Measurements from ENCODE around the gene FSIP1. TPM values are rescaled to one million over a fixed set of nuclear protein-coding genes. Genes with fewer than 3 reads are reported as not detected.

FSIP1 gene
- total RNA-seq, 6 experiments from 2014 or later = 0.07 to 0.74 (median 0.35) TPM; not detected in 1

DNA sequence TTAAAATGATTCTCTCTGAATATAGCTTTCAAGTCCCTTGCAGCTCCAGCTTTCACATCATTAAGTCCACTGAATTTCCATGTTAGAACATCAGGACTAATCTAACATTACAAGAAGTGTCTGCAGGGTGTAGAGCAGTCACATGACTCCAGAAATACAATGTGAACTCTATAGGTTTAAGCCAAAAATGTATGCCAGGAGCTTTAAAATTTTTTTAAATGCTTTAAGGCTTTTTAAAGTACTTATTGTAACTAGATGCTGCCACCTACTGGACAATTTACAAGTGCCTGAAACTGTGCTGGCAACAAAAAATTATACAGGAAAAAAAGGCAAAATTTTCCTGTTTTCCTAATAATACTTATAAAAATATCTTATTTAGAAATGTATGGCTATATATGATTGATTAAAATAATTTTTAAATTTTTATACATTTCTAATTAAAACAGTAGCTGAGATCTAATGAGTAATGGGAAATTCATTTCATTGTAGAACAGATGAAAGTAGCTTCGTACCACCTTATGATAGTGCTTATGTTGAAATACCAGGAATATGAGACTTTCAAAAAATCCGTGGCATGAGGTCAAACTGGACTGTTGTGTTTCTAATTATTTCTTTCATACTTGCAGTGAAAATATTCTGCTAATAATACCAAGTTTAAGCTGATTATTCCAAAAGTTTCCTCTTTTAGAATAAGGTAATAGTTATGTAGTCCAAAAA lies 25.7 kb downstream of the FSIP1 start:
- ATAC-seq (peak in 2 of 4 donors; percentile 38 to 43), DNase-seq (no peak)
- Histone ChIP-seq H3K9me3 (no peaks in the 10 kb centered on the region), H3K36me3 (no peaks in the 10 kb centered on the region), H3K27ac (no peak overlapping the region), H3K4me3 (no peak overlapping the region), H3K4me1 (no peaks in the 10 kb centered on the region), H3K27me3 (no peaks in the 10 kb centered on the region)
- intact Hi-C loops (cut with DNase I) = loop anchor here in 1 of 2 donors (10.0 kb wide), 1 partner anchor 72 kb away; no protein-coding TSS in a partner anchor
- 45% methylated on average over 2 of the region's 2 CpGs for WGBS (ENCODE audit: insufficient coverage, low coverage, low lambda C conversion rate, missing lambda C conversion rate)
- TF ChIP-seq CTCF (IDR thresholded peaks at IDR 0.05) = peak; percentile 65 to 91 (median 88)
- TF ChIP-seq POLR2A (IDR thresholded peaks at IDR 0.05) = no peak

GRCh38 chr15:39752991-39753390 lies 29.6 kb downstream of the FSIP1 start:
- DNase-seq = no peak
- H3K27me3 ChIP-seq = no peaks in the 10 kb centered on the region
- no peaks in the 10 kb centered on the region for H3K4me1 ChIP-seq
- no peak overlapping the region for H3K4me3 ChIP-seq
- TF ChIP-seq CTCF (IDR thresholded peaks at IDR 0.05) = no peak
- no peak for TF ChIP-seq POLR2A (IDR thresholded peaks at IDR 0.05)
- ATAC-seq = no peak
- no peaks in the 10 kb centered on the region for H3K9me3 ChIP-seq
- H3K27ac ChIP-seq = no peak overlapping the region
- H3K36me3 ChIP-seq = no peaks in the 10 kb centered on the region
- intact Hi-C loops (cut with DNase I) = loop anchor here in 1 of 2 donors (10.0 kb wide), 1 partner anchor 68 kb away; no protein-coding TSS in a partner anchor
- 67% methylated on average over 1 of the region's 1 CpG for WGBS (ENCODE audit: insufficient coverage, low coverage, low lambda C conversion rate, missing lambda C conversion rate)

DNA sequence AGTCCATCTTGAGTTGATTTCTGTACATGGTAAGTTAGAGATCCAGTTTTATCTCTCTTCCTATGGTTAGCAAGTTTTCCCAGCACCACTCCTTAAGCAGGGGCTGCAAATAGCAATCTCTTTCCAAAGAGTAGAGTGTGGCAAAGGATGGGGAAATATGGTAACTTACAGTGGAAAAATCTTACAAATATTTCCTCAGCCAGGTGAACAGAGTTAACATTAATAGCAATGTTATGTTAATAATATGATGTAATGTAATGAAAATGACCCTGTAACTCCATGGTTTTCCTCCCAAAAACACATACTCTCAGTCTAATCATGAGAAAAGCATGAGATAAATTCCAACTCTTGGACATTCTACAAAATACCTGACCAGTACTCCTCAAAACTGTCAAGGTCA lies 30.4 kb downstream of the FSIP1 start:
- H3K36me3 ChIP-seq = no peaks in the 10 kb centered on the region
- ATAC-seq = no peak
- no peak overlapping the region for H3K27ac ChIP-seq
- intact Hi-C loops (cut with DNase I) = loop anchor here in 1 of 2 donors (10.0 kb wide), 1 partner anchor 67 kb away; no protein-coding TSS in a partner anchor
- no peak for DNase-seq
- TF ChIP-seq POLR2A (IDR thresholded peaks at IDR 0.05) (no peak), CTCF (IDR thresholded peaks at IDR 0.05) (no peak)
- no peak overlapping the region for H3K4me3 ChIP-seq
- no peaks in the 10 kb centered on the region for H3K27me3 ChIP-seq
- no peaks in the 10 kb centered on the region for H3K4me1 ChIP-seq
- H3K9me3 ChIP-seq = no peaks in the 10 kb centered on the region

DNA sequence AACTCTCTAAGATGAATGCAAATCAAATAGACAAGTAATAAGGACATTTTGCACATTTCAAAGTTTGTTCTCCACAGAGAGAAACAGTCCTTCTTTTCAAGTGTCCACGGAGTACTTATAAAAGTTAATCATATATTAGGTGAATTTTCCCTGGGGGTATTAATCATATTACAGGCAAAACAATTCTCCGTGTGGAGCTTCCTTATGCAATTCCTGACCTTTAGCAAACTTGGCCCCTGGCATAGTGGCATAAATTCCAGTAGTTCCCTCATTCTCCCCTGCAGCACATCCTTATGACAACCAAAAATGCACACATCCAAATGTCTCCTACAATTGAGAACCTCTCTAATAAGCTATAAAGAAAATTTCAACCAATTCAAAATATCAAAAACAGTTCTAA lies 34.4 kb downstream of the FSIP1 start:
- no peaks in the 10 kb centered on the region for H3K9me3 ChIP-seq
- no peak overlapping the region for H3K4me3 ChIP-seq
- no peak for TF ChIP-seq CTCF (IDR thresholded peaks at IDR 0.05)
- WGBS (ENCODE audit: insufficient coverage, low coverage, low lambda C conversion rate, missing lambda C conversion rate) = 13% methylated on average over 2 of the region's 2 CpGs
- H3K4me1 ChIP-seq = no peaks in the 10 kb centered on the region
- no peak for DNase-seq
- H3K27me3 ChIP-seq = no peaks in the 10 kb centered on the region
- H3K36me3 ChIP-seq = no peaks in the 10 kb centered on the region
- ATAC-seq = peak in 1 of 4 donors; percentile 66
- H3K27ac ChIP-seq = no peak overlapping the region
- intact Hi-C loops (cut with DNase I) = no loop called here
